Motor neuron (in vitro differentiated cells): ENCODE data around the gene RNF44. TPM values are rescaled to one million over a fixed set of nuclear protein-coding genes. Genes with fewer than 3 reads are reported as not detected.

Source experiments
- ATAC-seq, 8 experiments: fragments of 200-7000 bp; cut with Tn5 transposase; replicated peaks in 6 of 8; 2 replicates each; pipeline ENCODE4 v1.8.0; 2021; ENCODE audit warnings: mild to moderate bottlenecking in 8 of 8, moderate library complexity in 8 of 8
- H3K27ac ChIP-seq, 2 donors: fragments of 250-450 bp; sonication (Bioruptor Pico); 2 replicates each; pipeline ENCODE4 v1.9.0; 2021; ENCODE audit warnings: antibody characterized with exemption in 2 of 2, mild to moderate bottlenecking in 2 of 2, moderate library complexity in 1 of 2
- H3K4me1 ChIP-seq, 2 donors: fragments of 250-450 bp; sonication (Bioruptor Pico); replicated peaks in 1 of 2; 2 replicates each; pipeline ENCODE4 v1.6.1; 2021; ENCODE audit warnings: antibody characterized with exemption in 2 of 2, mild to moderate bottlenecking in 2 of 2, moderate library complexity in 1 of 2
- H3K4me3 ChIP-seq, 5 donors: fragments of 250-450 bp; sonication (Bioruptor Pico); 2 replicates each; pipeline ENCODE4 v1.9.0; 2021; ENCODE audit warnings: antibody characterized with exemption in 5 of 5, mild to moderate bottlenecking in 5 of 5, moderate library complexity in 4 of 5
- whole genome bisulfite sequencing, 10 experiments: fragments of 450-650 bp; shearing (Covaris generic); methylation state at CpG; one replicate each; pipeline ENCODE4 v1.0.0; 2022; 5-methylcytosine and 5-hydroxymethylcytosine counted together
- in situ Hi-C, 9 experiments: fragments of 400-800 bp; cut with MboI; loops; one replicate each; pipeline ENCODE4 v1.15.0; 2021; ENCODE audit warnings: low sequenced_read_pairs in 9 of 9, low pct_unique_long_range_greater_than_20kb in 2 of 9; ENCODE audit not compliant: unreplicated experiment in 9 of 9
- total RNA-seq, 8 experiments: library from RNA; unstranded; fragments of 300-600 nt; gene quantifications; 2 replicates each; pipeline versions ENCODE4 v1.2.3 to v1.2.4, GENCODE V29; 2022

Gene RNF44
- total RNA-seq, 8 experiments from 2014 or later, result 16.6 to 66.4 (median 36.7) TPM

DNA sequence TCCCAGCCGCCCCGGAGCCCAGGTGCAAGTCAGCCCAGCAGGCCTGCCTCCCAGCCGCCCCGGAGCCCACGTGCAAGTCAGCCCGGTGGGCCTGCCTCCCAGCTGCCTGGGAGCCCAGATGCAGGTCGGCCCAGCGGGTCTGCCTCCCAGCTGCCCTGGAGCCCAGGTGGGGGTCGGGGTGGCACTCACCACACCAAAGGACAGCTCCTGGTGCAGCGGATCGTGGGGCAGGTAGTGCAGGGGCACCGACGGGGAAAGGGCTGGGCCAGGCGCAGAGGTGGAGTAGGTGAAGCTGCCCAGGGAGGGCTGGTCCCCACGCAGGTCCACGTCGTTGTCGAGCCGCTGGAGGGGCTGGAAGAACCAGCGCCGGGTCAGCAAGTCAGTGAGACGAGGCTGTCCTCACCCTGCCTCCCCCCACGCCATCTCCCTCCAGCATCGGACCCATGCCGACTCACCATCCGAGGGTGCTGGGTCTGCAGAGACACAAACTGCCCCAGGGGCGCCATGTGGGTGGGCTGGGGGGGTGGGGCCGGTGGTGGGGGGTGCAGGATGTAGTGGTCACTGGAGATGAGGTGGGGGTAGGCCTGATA, 6.7 kb downstream of the RNF44 start:
- ATAC-seq, result no peak
- WGBS, 10 experiments, result no CpG with 5 or more reads among the region's 28 CpGs
- H3K27ac ChIP-seq, result no peak overlapping the region
- peaks cover 13 to 27% of the 10 kb centered on the region in 2 donors for H3K4me1 ChIP-seq
- no peak overlapping the region for H3K4me3 ChIP-seq
- in situ Hi-C loops, result no loop called here

GRCh38 chr5:176529741-176530141, 7.5 kb downstream of the RNF44 start:
- Histone ChIP-seq H3K4me1 (peaks cover 6 to 20% of the 10 kb centered on the region in 2 donors), H3K27ac (no peak overlapping the region), H3K4me3 (no peak overlapping the region)
- ATAC-seq, result no peak
- in situ Hi-C loops, result no loop called here
- 90 to 100% methylated on average over 1 to 2 of the region's 11 CpGs; no CpG with 5 or more reads in 8 of the 10 experiments for WGBS, 10 experiments

DNA sequence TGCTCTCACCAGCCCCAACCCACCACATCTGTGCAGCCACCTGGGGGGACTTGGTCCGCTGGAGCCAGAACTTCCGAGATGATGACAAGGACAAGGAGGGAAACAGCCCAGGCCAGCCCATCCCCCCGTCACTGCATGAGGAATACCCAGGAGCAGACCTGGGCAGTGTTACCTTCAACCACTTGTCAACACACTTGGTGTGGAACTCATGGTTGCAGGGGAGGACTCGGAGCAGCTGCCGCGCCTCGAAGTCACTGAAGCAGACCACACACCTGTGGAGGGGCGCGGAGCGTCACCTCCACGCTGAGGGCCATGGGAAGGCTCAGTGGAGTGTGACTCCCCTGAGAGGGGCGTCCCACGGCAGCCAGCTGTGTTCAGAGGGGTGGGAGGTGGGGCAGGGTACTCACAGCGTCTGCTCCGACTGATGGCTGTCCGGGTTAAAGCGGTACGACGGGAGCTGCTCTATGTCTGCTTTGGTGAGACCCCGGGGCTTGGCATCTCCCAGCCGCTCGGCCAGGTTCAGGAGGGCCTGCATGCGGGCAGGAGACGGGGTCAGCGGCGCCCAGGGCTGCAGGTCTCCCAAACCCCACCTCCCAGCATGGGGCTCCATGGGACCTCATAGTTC, 8.0 kb downstream of the RNF44 start:
- 100% methylated on average over 1 to 3 of the region's 26 CpGs; no CpG with 5 or more reads in 8 of the 10 experiments for WGBS, 10 experiments
- H3K4me1 ChIP-seq, result peaks cover 1 to 15% of the 10 kb centered on the region in 2 donors

DNA sequence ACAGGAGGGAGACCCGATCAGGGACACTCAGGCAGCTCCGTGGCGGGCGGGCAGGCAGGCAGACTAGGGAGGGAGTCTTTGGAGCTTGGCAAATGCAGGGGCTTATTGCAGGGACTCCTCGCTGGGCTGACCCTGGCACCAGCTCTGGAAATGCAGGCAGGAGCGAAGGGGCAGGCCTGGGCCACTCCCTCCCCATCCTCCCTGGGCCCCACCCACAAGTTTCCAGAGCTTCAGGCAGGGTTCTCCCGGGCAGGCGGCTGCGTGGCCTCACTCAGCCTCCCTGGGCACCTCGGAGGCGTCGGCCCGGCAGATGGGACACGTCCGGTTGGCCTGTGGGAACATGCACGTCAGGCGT, 8.5 kb downstream of the RNF44 start:
- Histone ChIP-seq H3K4me1 (peaks cover 0 to 10% of the 10 kb centered on the region in 2 donors), H3K27ac (no peak overlapping the region), H3K4me3 (no peak overlapping the region)
- in situ Hi-C loops, result no loop called here
- peak in 3 of 8 experiments; percentile 17 to 76 (median 55) for ATAC-seq
- 91% methylated on average over 7 of the region's 17 CpGs; no CpG with 5 or more reads in 9 of the 10 experiments for WGBS, 10 experiments

More for the DNA sequence above, 8.0 kb downstream of the RNF44 start:
- in situ Hi-C loops, result no loop called here
- H3K4me3 ChIP-seq, result no peak overlapping the region
- ATAC-seq, result no peak
- H3K27ac ChIP-seq, result no peak overlapping the region

- 75 to 100% methylated on average over 2 to 4 of the region's 11 CpGs; no CpG with 5 or more reads in 8 of the 10 experiments for WGBS, 10 experiments
- in situ Hi-C loops, result no loop called here
- no peak overlapping the region for H3K27ac ChIP-seq
- peak in 1 of 8 experiments; percentile 5 for ATAC-seq
- H3K4me1 ChIP-seq, result peaks cover 0 to 6% of the 10 kb centered on the region in 2 donors
- no peak overlapping the region for H3K4me3 ChIP-seq
Observed at GRCh38 chr5:176528301-176528700, 8.9 kb downstream of the RNF44 start.

- no peaks in the 10 kb centered on the region for H3K4me1 ChIP-seq
- peak in 1 of 8 experiments; percentile 18 for ATAC-seq
- no peak overlapping the region for H3K4me3 ChIP-seq
- WGBS, 10 experiments, result 40 to 100% (median 94%) methylated on average over 1 to 5 of the region's 34 CpGs; no CpG with 5 or more reads in 4 of the 10 experiments
- H3K27ac ChIP-seq, result no peak overlapping the region
- in situ Hi-C loops, result no loop called here
Observed at GRCh38 chr5:176527246-176528222, 9.7 kb downstream of the RNF44 start.

DNA sequence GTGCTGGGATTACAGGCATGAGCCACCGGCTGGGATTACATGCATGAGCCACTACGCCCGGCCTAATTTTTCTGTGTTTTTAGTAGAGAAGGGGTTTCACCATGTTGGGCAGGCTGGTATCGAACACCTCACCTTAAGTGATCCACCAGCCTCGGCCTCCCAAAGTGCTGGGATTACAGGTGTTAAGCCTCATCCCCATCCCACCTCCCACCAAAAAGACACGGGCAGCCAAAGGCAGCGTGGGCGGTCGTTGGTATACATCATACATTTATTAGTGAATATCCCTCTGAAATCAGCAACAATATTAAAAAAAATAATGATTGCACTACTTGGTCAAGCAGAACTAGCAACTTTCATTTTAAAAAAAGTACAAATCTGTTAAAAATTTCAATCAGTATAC, 10.7 kb downstream of the RNF44 start:
- ATAC-seq, result no peak
- WGBS, 10 experiments, result 85 to 100% (median 100%) methylated on average over 1 to 5 of the region's 9 CpGs; no CpG with 5 or more reads in 2 of the 10 experiments
- Histone ChIP-seq H3K27ac (no peak overlapping the region), H3K4me1 (no peaks in the 10 kb centered on the region), H3K4me3 (no peak overlapping the region)
- in situ Hi-C loops, result no loop called here

DNA sequence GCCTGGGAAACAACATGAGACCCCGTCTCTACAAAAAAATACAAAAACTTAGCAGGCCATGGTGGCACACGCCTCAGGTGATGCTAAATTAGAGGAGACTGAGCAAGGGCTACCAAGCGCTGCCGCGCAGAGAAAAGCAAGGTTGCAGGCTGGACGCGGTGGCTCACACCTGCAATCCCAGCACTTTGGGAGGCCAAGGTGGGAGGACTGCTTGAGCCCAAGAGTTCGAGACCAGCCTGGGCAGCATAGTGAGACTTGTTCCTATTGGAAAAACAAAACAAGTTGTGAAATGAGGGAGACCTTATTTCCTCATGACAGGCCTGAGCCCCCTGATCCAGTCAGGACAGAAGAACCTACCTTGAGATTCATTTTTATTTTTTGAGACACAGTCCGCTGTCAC, 11.5 kb downstream of the RNF44 start:
- no peak overlapping the region for H3K4me3 ChIP-seq
- no peak overlapping the region for H3K27ac ChIP-seq
- WGBS, 10 experiments, result 89 to 100% (median 95%) methylated on average over 1 to 7 of the region's 9 CpGs; no CpG with 5 or more reads in 4 of the 10 experiments
- no peaks in the 10 kb centered on the region for H3K4me1 ChIP-seq
- ATAC-seq, result no peak
- in situ Hi-C loops, result no loop called here

DNA sequence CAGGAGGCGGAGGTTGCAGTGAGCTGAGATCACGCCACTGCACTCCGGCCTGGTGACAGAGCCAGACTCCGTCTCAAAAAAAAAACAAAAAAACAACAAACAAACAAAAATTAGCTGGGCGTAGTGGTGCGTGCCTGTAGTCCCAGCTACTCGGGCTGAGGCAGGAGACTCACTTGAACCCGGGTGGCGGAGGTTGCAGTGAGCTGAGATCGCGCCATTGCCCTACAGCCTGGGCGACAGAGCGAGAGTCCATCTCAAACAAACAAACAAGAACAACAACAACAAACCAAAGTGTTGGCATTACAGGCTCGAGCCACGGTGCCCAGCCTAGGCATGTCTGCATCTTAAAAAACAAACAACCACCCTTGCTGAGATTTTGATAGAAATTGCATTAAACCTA, 12.2 kb downstream of the RNF44 start:
- H3K4me1 ChIP-seq, result no peaks in the 10 kb centered on the region
- H3K27ac ChIP-seq, result no peak overlapping the region
- no peak overlapping the region for H3K4me3 ChIP-seq
- no peak for ATAC-seq
- in situ Hi-C loops, result no loop called here
- 57 to 100% (median 94%) methylated on average over 1 to 11 of the region's 15 CpGs; no CpG with 5 or more reads in 2 of the 10 experiments for WGBS, 10 experiments

GRCh38 chr5:176524138-176524537, 13.1 kb downstream of the RNF44 start:
- in situ Hi-C loops, result no loop called here
- 80 to 100% (median 100%) methylated on average over 1 to 4 of the region's 6 CpGs; no CpG with 5 or more reads in 2 of the 10 experiments for WGBS, 10 experiments
- no peaks in the 10 kb centered on the region for H3K4me1 ChIP-seq
- no peak overlapping the region for H3K4me3 ChIP-seq
- no peak overlapping the region for H3K27ac ChIP-seq
- ATAC-seq, result no peak

DNA sequence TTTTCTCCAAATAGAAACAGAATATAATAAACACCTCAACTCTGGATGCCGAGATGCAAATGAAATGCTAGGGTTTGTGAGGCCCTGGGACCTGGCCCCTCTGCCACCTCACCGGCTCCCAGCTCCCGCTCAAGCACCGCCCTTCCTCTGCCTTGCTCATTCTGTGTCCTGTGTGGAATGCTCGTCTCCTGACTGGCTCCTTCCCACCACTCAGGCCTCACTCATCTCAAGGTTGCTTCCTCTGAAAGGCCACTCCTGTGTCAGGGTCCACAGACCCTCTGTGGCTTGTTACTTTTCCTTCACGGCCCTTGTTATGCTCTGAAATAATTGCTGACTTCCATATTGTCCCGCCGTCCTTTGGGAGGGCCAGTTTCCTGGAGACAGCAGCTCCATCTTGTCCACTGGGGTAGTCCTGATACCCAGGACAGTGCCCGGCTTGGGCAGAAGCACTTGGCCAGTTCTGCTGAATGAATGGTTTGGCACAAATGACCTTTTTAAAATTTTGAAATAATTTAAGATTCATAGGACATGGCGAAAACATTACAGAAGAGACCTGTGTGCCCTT, 15.4 kb downstream of the RNF44 start:
- 0 to 89% (median 57%) methylated on average over 1 to 8 of the region's 10 CpGs; no CpG with 5 or more reads in 3 of the 10 experiments for WGBS, 10 experiments
- Histone ChIP-seq H3K27ac (no peak overlapping the region), H3K4me1 (no peaks in the 10 kb centered on the region), H3K4me3 (no peak overlapping the region)
- ATAC-seq, result peak in 5 of 8 experiments; percentile 28 to 46 (median 35)
- in situ Hi-C loops, result no loop called here

GRCh38 chr5:176521286-176521685, 15.9 kb downstream of the RNF44 start:
- Histone ChIP-seq H3K4me1 (no peaks in the 10 kb centered on the region), H3K4me3 (no peak overlapping the region), H3K27ac (no peak overlapping the region)
- in situ Hi-C loops, result no loop called here
- 8 to 90% (median 50%) methylated on average over 2 to 5 of the region's 7 CpGs; no CpG with 5 or more reads in 5 of the 10 experiments for WGBS, 10 experiments
- peak in 3 of 8 experiments; percentile 9 to 13 (median 10) for ATAC-seq
